Hepatocyte (in vitro differentiated cells): Measurements from ENCODE around the gene STRA6. TPM values are rescaled to one million over a fixed set of nuclear protein-coding genes. Genes with fewer than 3 reads are reported as not detected.

Experiments
- DNase-seq: peaks from one replicate; pipeline ENCODE4 v3.0.0-alpha.2; 2016; ENCODE audit warnings: low spot score
- H2AFZ ChIP-seq: fragments of 200-600 bp; sonication (generic); 2 replicates; pipeline ENCODE4 v1.6.0; 2016; ENCODE audit warnings: antibody characterized with exemption, mild to moderate bottlenecking
- H3K27ac ChIP-seq: fragments of 200-600 bp; sonication (generic); 2 replicates; pipeline ENCODE4 v1.5.1; 2016; ENCODE audit warnings: mild to moderate bottlenecking
- H3K27me3 ChIP-seq: fragments of 200-600 bp; sonication (generic); 2 replicates; pipeline ENCODE4 v1.6.1; 2016
- H3K36me3 ChIP-seq: fragments of 200-600 bp; sonication (generic); replicated peaks from 2 replicates; pipeline ENCODE4 v1.5.1; 2016; ENCODE audit warnings: low read depth; ENCODE audit not compliant: insufficient read depth
- H3K4me1 ChIP-seq: fragments of 200-600 bp; sonication (generic); 2 replicates; pipeline ENCODE4 v1.5.1; 2016; ENCODE audit warnings: mild to moderate bottlenecking, moderate library complexity; ENCODE audit not compliant: insufficient read depth
- H3K4me2 ChIP-seq: fragments of 200-600 bp; sonication (generic); 2 replicates; pipeline ENCODE4 v1.6.0; 2016
- H3K4me3 ChIP-seq: fragments of 200-600 bp; sonication (generic); 2 replicates; pipeline ENCODE4 v1.5.1; 2016; ENCODE audit warnings: mild to moderate bottlenecking
- H3K79me2 ChIP-seq: fragments of 200-600 bp; sonication (generic); 2 replicates; pipeline ENCODE4 v1.6.0; 2017; ENCODE audit warnings: mild to moderate bottlenecking
- H3K9me2 ChIP-seq: fragments of 200-600 bp; sonication (generic); replicated peaks from 2 replicates; pipeline ENCODE4 v1.6.0; 2017; ENCODE audit warnings: mild to moderate bottlenecking; ENCODE audit not compliant: insufficient read depth
- H3K9me3 ChIP-seq: fragments of 200-600 bp; sonication (generic); 2 replicates; pipeline ENCODE4 v1.5.1; 2016; ENCODE audit warnings: low read depth, mild to moderate bottlenecking
- H4K20me1 ChIP-seq: fragments of 200-600 bp; sonication (generic); 2 replicates; pipeline ENCODE4 v1.6.0; 2016; ENCODE audit warnings: mild to moderate bottlenecking; ENCODE audit not compliant: insufficient read depth, poor library complexity, severe bottlenecking
- CTCF ChIP-seq: fragments of 200-600 bp; sonication (generic); IDR thresholded peaks from 2 replicates; pipeline ENCODE4 v1.5.1; 2016; ENCODE audit warnings: antibody characterized with exemption, mild to moderate bottlenecking; ENCODE audit not compliant: poor library complexity
- EZH2 ChIP-seq: fragments of 200-600 bp; sonication (generic); IDR thresholded peaks from 2 replicates; pipeline ENCODE4 v1.6.1; 2016; ENCODE audit warnings: antibody characterized with exemption, mild to moderate bottlenecking, borderline replicate concordance
- EZH2phosphoT487 ChIP-seq: fragments of 200-600 bp; sonication (generic); IDR thresholded peaks from one replicate; pipeline ENCODE4 v1.6.1; 2018; ENCODE audit warnings: antibody characterized with exemption, mild to moderate bottlenecking, low read depth, moderate library complexity; ENCODE audit not compliant: unreplicated experiment, severe bottlenecking
- WGBS: methylation state at CpG from one replicate; pipeline ENCODE4 v1.1.6; 2016; ENCODE audit warnings: low lambda C conversion rate; ENCODE audit errors: missing lambda C conversion rate; 5-methylcytosine and 5-hydroxymethylcytosine counted together
- polyA plus RNA-seq: library from polyadenylated mRNA; unstranded; fragments of >200 nt; fragmentation: Nextera tagmentation; extraction: Ambion mirVana; gene quantifications from 2 replicates; pipeline ENCODE4 v1.2.1, GENCODE V29; 2016
- total RNA-seq: library from RNA; depleted of rRNA; stranded (reverse); fragments of >200 nt; gene quantifications from 2 replicates; pipeline ENCODE4 v1.2.3, GENCODE V29; 2014

Gene STRA6
- total and polyA plus RNA-seq, 2 experiments from 2014 or later: 31.5 to 37.1 TPM

- 74% methylated on average over 5 of the region's 5 CpGs for WGBS
- no peak overlapping the region for H3K4me2 ChIP-seq
- peak; percentile 52 for DNase-seq
Observed at GRCh38 chr15:74240002-74240568, 37.5 kb upstream of the STRA6 start.

GRCh38 chr15:74239051-74239705, 36.6 kb upstream of the STRA6 start:
- Histone ChIP-seq H3K36me3 (no peaks in the 10 kb centered on the region), H3K27ac (no peak overlapping the region), H3K27me3 (no peaks in the 10 kb centered on the region), H3K4me2 (no peak overlapping the region), H3K9me3 (no peaks in the 10 kb centered on the region), H4K20me1 (no peaks in the 10 kb centered on the region), H2AFZ (no peak overlapping the region), H3K4me1 (peaks cover 18% of the 10 kb centered on the region), H3K79me2 (no peaks in the 10 kb centered on the region), H3K4me3 (no peak overlapping the region), H3K9me2 (no peaks in the 10 kb centered on the region)
- no peak for TF ChIP-seq EZH2
- no peak for TF ChIP-seq CTCF
- TF ChIP-seq EZH2phosphoT487: no peak
- 65% methylated on average over 6 of the region's 6 CpGs for WGBS
- DNase-seq: no peak

More at GRCh38 chr15:74240002-74240568, 37.5 kb upstream of the STRA6 start:
- Histone ChIP-seq H3K79me2 (no peaks in the 10 kb centered on the region), H3K4me1 (peaks cover 18% of the 10 kb centered on the region), H3K9me3 (no peaks in the 10 kb centered on the region), H3K9me2 (no peaks in the 10 kb centered on the region), H3K27ac (no peak overlapping the region), H4K20me1 (no peaks in the 10 kb centered on the region), H3K27me3 (no peaks in the 10 kb centered on the region), H2AFZ (no peak overlapping the region), H3K36me3 (no peaks in the 10 kb centered on the region), H3K4me3 (no peak overlapping the region)
- no peak for TF ChIP-seq EZH2
- TF ChIP-seq EZH2phosphoT487: no peak
- no peak for TF ChIP-seq CTCF

GRCh38 chr15:74235962-74236361, 33.4 kb upstream of the STRA6 start, which contains the start of gene CCDC33:
Gene CCDC33 (plus strand): TSS chr15:74236326. CDS start chr15:74236720, 394 bp downstream.
- H3K27ac ChIP-seq: no peak within 1 kb of the TSS
- H3K36me3 ChIP-seq: no peaks in the 10 kb centered on the region
- H3K79me2 ChIP-seq: no peaks in the 10 kb centered on the region
- 92% methylated on average over 6 of the region's 6 CpGs for WGBS
- no peak for DNase-seq
- H3K4me1 ChIP-seq: peaks cover 4% of the 10 kb centered on the region
- no peaks in the 10 kb centered on the region for H3K9me2 ChIP-seq
- TF ChIP-seq EZH2: no peak
- no peak for TF ChIP-seq CTCF
- H3K4me3 ChIP-seq: no peak within 1 kb of the TSS
- no peak within 1 kb of the TSS for H2AFZ ChIP-seq
- no peak within 1 kb of the TSS for H3K4me2 ChIP-seq
- H3K9me3 ChIP-seq: no peaks in the 10 kb centered on the region
- H3K27me3 ChIP-seq: no peaks in the 10 kb centered on the region
- no peaks in the 10 kb centered on the region for H4K20me1 ChIP-seq
